Measurements from ENCODE around the gene CEP95.

DNA sequence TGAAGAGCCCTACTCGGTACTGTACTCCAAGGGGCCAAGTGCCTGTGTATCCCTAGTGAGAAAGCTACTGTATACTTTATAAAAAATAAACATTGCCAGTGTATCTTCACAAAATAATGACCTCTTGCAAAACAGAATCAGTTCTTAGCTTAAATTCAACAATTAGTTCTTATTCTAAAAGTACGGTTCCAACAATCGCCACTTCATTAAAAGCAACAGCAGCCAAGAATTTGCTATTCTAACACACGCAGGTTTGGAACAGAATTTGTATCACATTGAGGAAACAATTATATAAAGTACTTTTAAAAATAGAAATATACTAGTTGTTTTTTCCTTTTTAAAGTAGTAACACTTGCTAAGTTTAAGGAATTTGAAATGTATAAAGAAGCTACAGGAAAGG is 48.5 kb downstream of the CEP95 start:
- TF ChIP-seq CTCF (IDR thresholded peaks at IDR 0.05) (no peak), EP300 (IDR thresholded peaks at IDR 0.05) (no peak), POLR2A (IDR thresholded peaks at IDR 0.05) (no peak)

Data from ovary (tissue), 3 donors.